Neutrophil (primary cell): Measurements from ENCODE around the gene COG2.

Source experiments
- H3K27ac ChIP-seq: fragments of 200-600 bp; sonication (generic); 2 replicates; pipeline ENCODE4 v1.5.1; 2016; ENCODE audit warnings: mild to moderate bottlenecking, moderate library complexity
- H3K27me3 ChIP-seq: fragments of 200-600 bp; sonication (generic); 2 replicates; pipeline ENCODE4 v1.6.0; 2016; ENCODE audit warnings: mild to moderate bottlenecking
- H3K36me3 ChIP-seq: fragments of 200-600 bp; sonication (generic); 2 replicates; pipeline ENCODE4 v1.5.1; 2017
- H3K4me1 ChIP-seq, 2 experiments: fragments of 200-600 bp in 1 of 2; sonication (generic) in 1 of 2; 1 replicate in 1 of 2; 2 replicates in 1 of 2; pipeline versions ENCODE4 v1.5.1 to v1.6.1; 2013 to 2016; ENCODE audit warnings: low read depth in 1 of 2, low read length in 1 of 2, mild to moderate bottlenecking in 1 of 2, moderate library complexity in 1 of 2; ENCODE audit not compliant: control insufficient read depth in 1 of 2, insufficient read depth in 1 of 2
- H3K4me3 ChIP-seq, 2 experiments: fragments of 200-600 bp in 1 of 2; sonication (generic) in 1 of 2; 1 replicate in 1 of 2; 2 replicates in 1 of 2; pipeline ENCODE4 v1.5.1; 2013 to 2016; ENCODE audit warnings: low read depth in 1 of 2, low read length in 1 of 2, mild to moderate bottlenecking in 1 of 2, moderate library complexity in 1 of 2
- H3K9me3 ChIP-seq: fragments of 200-600 bp; sonication (generic); 2 replicates; pipeline ENCODE4 v1.5.1; 2016
- CTCF ChIP-seq: fragments of 200-600 bp; sonication (generic); IDR thresholded peaks from 2 replicates; pipeline ENCODE4 v1.5.1; 2016; ENCODE audit warnings: antibody characterized with exemption

COG2 gene

GRCh38 chr1:230627767-230628166 is 14.5 kb upstream of the COG2 start:
- Histone ChIP-seq H3K36me3 (no peaks in the 10 kb centered on the region), H3K27ac (no peak overlapping the region)
- TF ChIP-seq CTCF: no peak

GRCh38 chr1:230629511-230629910 is 12.8 kb upstream of the COG2 start:
- Histone ChIP-seq H3K27me3 (peaks cover 41% of the 10 kb centered on the region), H3K9me3 (no peaks in the 10 kb centered on the region), H3K4me1 (no peaks in the 10 kb centered on the region), H3K27ac (no peak overlapping the region), H3K36me3 (no peaks in the 10 kb centered on the region), H3K4me3 (no peak overlapping the region)
- no peak for TF ChIP-seq CTCF

More at GRCh38 chr1:230627767-230628166, 14.5 kb upstream of the COG2 start:
- H3K27me3 ChIP-seq: peaks cover 25% of the 10 kb centered on the region
- H3K4me1 ChIP-seq: no peaks in the 10 kb centered on the region
- no peak overlapping the region for H3K4me3 ChIP-seq
- H3K9me3 ChIP-seq: no peaks in the 10 kb centered on the region

GRCh38 chr1:230631477-230631876 is 10.8 kb upstream of the COG2 start:
- no peaks in the 10 kb centered on the region for H3K36me3 ChIP-seq
- no peak for TF ChIP-seq CTCF
- no peaks in the 10 kb centered on the region for H3K4me1 ChIP-seq
- no peak overlapping the region for H3K4me3 ChIP-seq
- H3K27me3 ChIP-seq: peaks cover 43% of the 10 kb centered on the region
- H3K27ac ChIP-seq: no peak overlapping the region
- H3K9me3 ChIP-seq: no peaks in the 10 kb centered on the region

- Histone ChIP-seq H3K4me1 (no peaks in the 10 kb centered on the region), H3K36me3 (no peaks in the 10 kb centered on the region), H3K4me3 (no peak overlapping the region), H3K27ac (no peak overlapping the region), H3K9me3 (no peaks in the 10 kb centered on the region), H3K27me3 (peaks cover 52% of the 10 kb centered on the region)
- TF ChIP-seq CTCF: no peak
Measured at GRCh38 chr1:230632273-230632873, 9.9 kb upstream of the COG2 start.

GRCh38 chr1:230633469-230633868 is 8.8 kb upstream of the COG2 start:
- H3K36me3 ChIP-seq: no peaks in the 10 kb centered on the region
- no peaks in the 10 kb centered on the region for H3K4me1 ChIP-seq
- no peaks in the 10 kb centered on the region for H3K9me3 ChIP-seq
- H3K27ac ChIP-seq: no peak overlapping the region
- H3K27me3 ChIP-seq: peaks cover 53% of the 10 kb centered on the region
- TF ChIP-seq CTCF: no peak
- no peak overlapping the region for H3K4me3 ChIP-seq
